Fibroblast of the conjunctiva (primary cell): Measurements from ENCODE around the gene KCNIP4.
A peak's percentile ranks its signal among the peaks of the same experiment; 100 is the strongest.

ENCODE experiments used
- DNase-seq: peaks from one replicate; pipeline ENCODE4 v3.0.0-alpha.2; 2010; ENCODE audit warnings: low read depth

The KCNIP4 gene

DNA sequence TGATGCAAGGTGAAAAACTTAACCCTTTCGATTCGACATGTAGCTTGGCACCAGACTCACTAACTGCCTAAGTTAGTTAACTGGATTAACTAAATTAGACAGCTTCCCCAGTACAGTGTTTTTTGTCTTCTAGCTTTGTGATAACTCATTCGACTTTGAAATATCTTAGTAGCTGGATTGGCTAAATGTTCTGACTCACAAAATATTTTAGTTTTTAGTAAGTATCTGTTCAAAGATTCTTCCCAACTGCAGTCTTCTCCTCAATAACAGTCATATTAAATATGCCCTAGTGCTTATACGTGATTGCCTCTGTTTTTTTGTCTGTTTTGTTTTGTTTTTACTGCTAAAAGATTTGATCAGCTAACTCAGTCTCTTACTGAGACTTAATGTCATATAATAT is 102.9 kb downstream of the KCNIP4 start:
- no peak for DNase-seq

DNA sequence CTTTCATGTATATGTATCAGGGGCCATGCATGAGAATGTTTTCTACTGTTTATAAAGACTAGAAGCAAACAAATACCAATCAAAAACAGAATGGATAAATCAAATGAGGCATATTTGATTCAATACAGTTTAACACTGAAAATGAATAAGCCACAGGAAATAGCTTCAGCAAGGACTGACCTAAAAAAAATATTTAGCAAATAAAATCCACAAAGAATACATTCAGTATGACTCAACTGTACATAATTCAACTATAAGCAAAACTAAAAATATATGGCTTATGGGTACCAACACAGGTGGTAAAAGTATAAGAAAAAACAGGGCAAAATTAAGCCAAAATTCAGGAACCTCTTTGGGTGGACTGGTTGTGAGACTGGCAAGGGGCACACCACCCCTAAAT is 112.9 kb downstream of the KCNIP4 start:
- DNase-seq, result no peak

DNA sequence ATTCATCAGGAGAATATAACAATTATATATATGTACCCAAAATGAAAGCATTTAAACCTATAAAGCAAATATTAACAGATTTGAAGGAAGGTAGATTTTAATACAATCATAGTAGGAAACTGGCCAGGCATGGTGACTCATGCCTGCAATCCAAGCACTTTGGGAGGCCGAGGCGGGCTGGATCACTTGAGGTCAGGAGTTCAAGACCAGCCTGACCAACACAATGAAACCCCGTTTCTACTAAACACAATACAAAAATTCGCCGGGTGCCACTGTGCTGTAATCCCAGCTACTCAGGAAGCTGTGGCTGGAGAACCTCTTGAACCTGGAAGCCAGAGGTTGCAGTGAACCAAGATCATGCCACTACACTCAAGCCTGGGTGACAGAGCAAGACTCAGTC is 118.3 kb downstream of the KCNIP4 start:
- DNase-seq, result no peak

DNA sequence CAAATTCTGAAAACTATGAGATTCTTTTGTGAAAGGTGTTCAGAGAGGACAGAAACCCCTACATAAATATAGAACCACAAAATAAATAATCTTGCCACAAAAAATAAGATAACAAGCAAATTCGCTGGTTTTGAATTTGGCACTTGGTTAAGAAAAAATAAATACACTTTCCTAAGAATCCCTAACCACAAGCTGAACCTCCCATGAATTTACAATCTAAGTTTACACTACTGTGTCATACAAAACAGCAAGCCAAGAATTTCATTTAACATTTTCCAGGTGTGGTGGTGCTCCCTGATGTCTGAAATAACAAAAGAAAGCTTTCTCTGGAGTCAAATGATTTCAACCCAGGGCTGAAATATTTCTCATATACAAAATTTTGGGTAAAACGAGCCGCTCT is 121.0 kb downstream of the KCNIP4 start:
- peak; percentile 1 for DNase-seq

DNA sequence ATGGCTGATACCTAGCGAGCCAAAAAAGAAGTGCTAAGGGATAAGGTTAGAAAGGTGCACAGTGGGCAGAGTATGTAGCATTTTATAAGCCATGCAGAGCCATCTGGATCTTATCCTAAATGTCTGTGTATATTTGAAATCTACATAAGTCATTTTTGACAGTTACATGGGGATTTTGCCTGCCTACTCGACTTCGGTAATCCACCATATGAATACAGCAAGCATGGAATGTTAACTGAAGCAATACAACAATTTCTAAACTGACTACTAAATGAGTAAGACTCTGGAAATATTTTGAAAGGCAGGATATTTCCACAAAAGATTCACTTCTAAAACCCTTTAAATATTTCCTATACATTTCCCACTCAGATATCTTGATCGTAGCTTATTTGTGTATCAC is 122.5 kb downstream of the KCNIP4 start:
- no peak for DNase-seq

DNA sequence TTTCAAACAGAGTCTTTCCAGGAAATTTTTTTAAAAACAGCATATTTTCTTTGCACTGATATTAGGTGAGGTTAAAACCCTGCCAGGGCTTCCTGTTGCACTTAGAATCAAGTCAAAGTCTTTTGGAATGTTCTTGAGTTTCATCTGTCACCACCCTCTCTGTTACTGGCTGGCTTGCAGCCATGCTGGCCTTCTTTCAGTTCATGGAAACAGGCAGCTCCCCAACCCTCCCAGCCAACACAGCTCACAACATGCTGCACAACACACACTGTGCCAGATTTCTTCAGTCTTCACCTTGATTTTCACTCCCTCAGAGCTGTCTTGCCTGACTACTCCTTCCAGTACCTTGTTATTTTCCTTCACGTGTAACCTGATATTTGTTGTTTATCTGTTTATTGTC is 129.5 kb downstream of the KCNIP4 start:
- peak; percentile 2 for DNase-seq

DNA sequence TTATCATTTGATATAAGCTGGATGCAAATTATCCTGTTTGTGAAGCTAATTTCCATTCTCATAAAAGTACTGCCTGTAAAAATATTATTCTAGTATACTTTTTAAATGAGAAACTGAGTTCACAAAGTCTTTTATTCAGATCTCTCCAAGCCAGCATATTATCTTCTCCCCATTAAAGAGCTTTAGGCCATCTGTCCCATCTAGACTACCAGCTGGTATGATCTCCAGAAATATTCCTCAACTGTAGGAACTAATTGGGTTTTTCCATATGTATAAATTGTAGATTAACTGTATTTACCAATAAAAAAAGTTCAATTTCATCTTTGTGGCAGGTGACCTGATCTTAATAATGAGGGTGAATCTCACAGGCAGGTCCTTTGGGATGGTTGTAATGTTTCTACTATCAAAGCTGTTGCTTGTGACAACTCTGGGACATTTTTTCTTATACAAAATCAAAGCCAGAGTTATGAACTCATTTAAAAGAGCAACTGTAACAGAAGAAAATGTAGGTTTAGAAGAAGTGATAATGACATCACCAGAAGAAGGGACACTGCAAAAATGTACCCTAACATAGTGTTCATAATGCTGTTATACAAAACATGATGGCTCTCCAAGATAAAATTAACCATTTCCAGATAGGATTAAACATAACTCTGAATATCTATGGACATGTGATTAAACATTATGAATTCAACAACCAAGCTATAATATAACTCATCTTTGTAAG is 132.8 kb downstream of the KCNIP4 start:
- no peak for DNase-seq

DNA sequence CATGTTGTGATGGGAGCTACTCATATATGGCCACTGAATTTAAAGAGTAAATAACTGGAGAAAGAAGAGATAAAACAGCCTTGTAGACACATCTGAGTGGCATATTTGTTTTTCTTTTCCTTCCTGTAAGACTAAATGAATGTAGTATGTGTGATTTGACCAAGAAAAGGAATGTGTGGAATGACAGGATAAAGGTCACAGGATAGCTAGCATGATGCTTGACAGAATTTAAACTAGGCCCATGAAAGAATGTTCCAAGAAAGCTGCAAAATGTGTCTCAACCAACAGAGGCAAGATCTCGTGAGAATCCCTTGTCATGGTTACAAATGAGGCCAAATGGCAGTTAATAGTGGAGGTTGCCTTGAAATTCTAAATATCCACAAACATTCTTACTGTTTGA is 137.0 kb downstream of the KCNIP4 start:
- DNase-seq, result no peak

DNA sequence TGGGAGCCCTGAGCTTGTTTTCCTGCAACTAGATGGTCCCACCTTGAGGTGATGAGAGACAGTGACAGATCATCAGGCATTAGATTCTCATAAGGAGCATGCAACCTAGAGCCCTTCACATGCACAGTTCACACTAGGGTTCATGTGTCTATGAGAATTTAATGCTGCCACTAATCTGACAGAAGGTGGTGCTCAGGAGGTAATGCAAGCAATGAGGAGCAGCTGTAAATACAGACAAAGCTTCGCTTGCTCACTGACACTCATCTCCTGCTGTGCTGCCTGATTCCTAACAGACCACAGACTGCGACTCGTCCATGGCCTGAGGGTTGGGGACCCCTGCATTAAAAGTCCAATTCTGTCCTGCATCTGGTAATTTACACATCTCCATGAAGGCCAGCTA is 141.6 kb downstream of the KCNIP4 start:
- no peak for DNase-seq

DNA sequence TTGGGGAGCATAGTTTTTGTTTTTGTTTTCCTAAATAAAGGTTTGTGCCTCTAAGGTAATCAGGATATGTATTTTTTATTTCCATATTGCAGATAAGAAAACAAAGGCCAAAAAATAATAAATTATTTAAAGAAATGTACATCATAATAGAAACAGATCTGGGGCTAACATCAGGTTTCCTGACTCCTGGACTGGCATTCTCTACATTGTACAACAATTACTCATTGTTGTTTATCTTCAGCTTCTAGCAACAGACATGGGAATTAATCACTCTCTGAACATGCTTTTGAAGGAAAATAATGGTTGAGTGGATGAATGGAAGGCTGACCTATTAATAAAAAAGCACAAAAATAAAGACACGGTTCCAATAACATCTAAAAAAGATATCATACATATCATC is 146.2 kb downstream of the KCNIP4 start:
- DNase-seq, result peak; percentile 28

DNA sequence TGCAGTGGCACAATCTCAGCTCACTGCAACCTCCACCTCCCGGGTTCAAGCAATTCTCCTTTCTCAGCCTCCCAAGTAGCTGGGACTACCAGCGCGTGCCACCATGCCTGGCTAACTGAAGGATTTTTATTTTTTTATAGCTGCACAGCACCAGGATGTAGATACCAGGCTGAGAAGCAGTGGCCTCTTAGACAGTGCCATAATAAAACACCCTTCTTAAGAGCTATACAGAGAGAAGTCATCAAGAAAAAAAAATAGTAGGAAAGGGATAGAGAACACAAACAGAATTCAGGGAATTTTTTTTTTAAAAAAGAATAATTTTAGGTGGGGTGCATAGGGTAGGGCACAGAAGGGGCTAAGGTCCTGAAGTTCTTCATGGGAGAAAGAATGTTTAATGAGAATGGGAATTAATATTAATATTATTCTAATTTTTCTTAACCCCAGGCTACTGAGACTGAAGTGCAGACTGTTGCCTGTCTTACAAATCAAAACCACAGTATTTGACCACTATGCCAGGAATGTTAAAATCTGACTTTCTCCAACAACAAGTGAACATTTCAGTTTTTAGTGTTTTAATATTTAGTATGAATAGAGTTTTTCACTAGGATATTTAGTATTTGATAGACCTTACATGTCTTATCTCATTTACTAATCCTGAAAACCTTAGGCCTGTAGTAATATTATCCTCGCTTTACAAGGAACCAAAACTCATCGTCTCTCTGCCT is 146.7 kb downstream of the KCNIP4 start:
- no peak for DNase-seq

DNA sequence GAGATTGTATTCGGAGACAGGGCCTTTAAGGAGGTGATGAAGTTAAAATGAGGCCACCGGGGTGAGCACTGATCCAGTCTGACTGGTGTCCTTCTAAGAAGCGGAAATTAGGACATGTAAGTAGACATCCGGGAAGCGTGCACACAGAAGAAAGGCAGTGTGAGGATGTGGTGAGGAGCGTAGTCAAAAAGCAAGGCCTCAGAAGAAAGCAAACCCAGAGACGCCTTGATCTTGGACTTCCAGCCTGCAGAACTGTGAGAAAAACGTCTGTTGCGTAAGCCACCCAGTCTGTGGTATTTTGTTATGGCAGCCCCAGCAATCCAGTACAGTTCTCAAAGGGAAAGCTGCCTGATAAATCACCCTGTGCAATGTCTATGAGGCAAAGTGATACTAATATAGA is 153.5 kb downstream of the KCNIP4 start:
- no peak for DNase-seq

DNA sequence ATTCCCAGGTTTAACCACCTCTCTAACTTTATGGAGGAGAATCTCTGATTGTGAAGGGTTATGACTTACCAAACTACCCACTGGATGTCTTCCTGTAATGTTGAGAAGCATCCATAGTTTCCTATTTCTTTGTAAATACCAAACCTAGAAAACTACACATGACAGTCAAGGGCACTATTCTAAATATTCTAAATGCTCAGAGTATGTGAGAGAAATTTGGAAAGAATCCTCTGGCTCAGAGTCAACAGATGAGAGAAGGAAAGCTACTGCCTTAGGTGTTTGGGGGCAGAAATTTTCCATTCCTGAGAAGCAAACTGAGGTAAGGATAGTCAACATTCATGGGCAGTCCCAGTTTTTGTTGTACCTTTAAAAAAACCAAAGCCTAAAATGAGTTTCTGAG is 155.8 kb downstream of the KCNIP4 start:
- DNase-seq, result no peak

DNA sequence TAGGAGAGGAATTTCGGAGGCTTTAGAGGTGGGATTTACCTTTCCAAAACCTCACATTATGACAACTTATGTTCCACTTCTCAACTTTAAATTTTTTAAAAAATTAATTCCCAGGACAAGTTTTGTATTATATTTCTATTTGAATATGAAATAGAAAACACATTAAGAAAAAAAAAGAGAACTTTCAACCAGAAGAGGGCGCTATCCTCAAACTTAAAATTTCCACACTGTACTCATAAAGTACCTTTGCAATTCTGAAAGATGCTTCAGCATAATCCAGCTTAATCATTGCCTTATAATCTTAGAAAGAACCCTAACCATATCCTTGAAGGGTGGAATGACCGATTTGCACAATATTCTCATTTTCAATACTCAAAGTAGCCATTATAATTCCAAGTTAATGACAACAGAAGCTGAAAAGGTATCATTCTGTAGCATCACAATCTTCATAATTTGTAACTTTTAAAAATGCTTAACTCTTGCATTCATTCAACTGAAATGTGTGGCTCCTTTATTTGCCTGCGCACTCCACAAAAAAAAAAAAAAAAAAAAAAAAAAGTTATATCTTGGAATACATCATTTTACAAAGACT is 158.0 kb downstream of the KCNIP4 start:
- no peak for DNase-seq

DNA sequence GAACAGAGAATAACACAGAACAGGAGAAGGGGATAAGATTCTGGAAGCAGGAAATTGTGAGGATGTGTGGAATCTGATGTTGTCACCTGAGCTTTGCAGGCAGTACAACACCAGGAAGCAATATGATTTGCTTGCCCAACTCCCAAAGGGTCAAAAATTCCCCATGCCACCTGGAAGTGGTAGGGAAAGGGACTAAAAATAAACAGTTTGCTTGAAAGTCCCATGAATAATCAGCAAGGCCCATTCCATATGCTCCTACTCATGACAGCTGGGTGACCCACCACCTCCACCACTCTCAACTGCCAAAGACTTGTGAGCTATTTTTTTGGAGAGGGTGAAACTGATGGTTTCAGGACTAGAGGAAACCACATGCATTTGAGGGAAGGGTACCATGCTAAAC is 168.4 kb downstream of the KCNIP4 start:
- no peak for DNase-seq

DNA sequence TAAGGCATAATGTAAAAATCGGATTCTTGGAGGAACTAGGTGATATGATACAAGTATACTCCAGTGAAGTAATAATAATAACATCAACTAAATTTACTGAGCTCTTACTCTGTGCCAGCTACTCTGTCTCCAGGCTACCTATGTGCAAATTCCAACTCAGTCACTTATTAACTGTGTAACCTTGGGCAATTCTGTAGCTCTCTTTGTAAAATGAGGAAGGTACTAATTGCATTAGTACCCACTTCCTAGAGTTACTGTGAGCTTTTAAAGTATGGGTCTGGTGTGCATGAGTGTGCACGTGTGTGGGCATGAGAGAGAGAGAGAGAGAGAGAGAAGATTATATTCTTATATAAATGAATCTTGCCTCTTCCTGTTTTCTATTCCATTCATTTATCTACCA is 169.9 kb downstream of the KCNIP4 start:
- no peak for DNase-seq

DNA sequence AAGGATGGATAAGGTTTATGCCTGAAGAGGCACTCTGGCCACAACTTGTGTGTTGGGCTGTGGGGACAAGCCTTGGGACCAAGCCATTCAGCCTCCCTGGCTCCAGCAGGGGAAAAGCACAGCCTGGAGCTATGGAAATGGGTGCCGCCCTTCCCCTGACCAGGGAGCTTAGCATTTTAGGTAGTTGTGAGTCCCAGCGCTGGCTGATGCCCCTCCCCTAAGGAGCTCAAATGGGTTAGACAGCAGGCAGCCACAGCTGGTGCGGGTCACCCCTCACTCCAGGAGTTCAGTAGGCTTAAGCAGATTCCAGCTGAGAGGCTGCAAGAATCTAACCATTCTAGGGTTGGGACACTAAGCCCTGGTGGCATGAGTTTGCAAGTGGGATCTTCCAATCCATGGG is 172.9 kb downstream of the KCNIP4 start:
- no peak for DNase-seq

DNA sequence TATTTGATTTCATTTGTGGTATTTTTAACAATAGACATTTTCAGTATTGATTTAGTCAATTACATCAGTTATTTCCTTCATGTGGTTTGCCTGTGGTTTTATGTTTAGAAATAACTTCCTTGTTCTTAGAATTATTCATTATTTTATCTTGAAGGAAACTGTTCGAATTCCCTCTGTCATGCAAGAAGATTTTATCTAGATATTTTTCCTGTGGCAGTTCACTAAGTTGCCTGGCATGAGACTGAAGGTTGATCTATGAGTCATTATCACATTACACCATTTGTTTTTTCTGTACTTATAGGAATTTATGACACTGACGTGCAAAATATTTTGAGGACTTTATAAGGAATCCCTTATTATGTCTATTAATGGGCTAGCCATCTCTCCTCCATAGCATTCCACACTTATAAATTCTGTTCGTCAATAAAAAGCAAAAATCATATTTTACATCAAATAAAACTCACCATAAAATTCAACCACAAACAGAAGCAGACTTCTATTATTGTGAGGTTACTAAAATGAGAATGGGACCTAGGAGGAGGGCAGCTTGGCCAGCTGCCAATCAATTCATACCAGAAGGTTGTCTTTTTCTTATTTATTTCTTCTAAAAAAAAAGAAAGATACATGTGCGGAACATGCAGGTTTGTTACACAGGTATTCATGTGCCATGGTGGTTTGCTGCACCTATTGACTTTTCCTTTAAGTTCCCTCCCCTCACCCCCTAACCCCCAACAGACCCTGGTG is 179.0 kb downstream of the KCNIP4 start:
- DNase-seq, result no peak

DNA sequence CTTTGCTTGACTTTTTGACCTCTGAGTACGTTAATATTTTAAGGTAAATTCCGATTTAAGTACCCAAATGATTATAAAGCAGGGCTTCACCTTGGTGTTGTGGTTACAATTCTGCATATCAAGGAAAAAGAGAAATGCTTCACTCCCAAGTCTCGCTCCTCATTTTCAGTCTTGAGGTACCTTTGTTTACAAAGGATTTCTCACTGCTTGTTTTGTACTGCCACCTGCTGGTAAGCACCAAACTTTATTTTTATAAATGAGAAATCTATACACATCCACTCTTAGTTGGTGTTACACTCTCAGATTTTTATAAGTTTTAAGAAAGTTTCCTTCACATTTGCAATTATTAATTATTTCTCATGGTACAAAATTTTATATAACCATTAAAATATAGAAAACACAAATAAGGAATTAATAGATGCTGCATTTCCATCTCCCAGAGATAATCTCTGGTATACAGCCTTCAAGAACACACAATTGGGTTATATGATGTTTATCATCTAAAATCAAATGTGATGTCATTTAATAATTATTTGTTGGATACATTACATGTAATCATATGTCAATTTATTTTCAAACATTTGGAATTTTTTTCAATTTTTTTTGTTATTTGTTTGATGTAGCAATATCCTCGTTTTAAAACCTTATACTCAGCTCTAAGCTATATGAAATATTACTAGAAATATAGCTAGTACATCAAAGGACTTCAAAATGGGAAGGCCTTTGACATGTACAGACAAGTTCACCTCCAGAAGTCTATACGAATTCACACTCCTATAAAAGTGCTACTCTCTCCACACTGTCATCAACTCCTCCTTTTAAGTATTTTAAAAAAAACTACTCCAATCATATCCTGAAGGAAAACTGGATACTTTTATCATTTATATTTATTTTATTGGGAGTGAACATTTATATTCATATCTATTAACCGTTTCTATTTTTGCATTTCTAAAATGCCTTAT is 179.9 kb downstream of the KCNIP4 start:
- peak; percentile 43 for DNase-seq

DNA sequence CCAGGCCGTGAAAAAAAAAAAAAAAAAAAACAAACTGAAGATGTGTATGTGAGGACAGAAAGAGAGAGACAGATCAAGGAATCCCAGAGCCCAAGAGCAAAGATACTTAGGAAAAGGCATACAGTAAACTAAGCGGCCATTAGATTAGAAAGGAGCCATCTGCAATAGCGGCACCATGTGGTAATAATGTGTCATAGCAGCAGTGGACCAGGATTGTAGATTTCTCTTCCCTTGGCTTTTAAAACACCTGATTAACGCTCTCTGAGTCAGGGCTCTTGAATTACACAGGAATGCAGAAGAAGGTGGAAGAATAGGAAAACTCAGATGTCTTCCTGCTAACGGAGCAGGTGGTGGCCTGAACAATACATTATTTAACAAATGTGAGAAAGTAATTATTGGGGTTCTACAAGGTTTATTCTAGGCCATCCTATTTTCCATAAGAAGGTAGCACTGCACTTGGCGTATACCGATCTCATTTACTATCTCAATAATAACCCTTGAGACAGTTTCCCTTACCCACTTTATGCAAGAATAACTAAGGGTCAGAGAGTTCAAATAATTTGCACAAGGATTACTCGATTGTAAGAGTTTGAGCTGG is 182.7 kb downstream of the KCNIP4 start:
- peak; percentile 18 for DNase-seq

DNA sequence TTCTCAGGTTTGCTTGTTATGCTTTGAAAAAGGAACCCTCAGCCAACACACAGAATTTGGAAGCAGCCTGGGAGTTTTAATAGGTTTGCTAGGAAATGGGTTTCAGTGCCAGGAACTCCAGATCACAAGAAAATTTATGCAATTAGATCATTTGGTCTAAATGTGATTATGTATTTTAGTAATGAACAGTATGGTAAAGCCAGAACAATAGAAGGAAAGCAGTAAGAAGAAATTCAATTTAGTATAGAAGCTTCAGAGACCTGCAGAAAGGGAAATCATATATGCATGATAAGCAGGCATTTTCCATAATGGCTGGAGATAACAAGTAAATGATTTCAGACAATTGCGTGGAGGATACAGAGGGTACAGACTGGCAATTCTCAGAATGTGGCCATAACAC is 184.7 kb downstream of the KCNIP4 start:
- no peak for DNase-seq
